Measurements from ENCODE around the gene ABCC12.

DNA sequence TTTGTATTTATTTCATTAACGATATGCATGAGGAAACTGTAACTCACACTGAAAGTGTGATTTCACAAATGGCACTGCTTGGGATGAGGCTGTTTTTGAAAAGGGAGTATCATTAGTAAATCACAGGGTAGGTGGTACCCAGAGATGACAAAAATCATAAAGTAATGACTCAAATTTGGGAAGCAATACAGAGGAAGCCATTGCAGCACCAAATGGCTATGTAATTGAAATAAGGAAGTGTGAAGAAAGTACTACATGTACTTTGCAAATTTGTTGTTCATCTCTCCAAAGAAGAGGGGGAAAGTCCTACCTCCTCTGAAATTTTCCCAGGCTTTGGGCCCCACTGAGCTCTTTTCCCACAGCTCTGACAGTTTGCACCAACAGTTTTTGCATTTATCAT lies 12.3 kb upstream of the ABCC12 start:
- TF ChIP-seq, protein P1, sequence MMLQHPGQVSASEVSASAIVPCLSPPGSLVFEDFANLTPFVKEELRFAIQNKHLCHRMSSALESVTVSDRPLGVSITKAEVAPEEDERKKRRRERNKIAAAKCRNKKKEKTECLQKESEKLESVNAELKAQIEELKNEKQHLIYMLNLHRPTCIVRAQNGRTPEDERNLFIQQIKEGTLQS (IDR thresholded peaks at IDR 0.05) = no peak
- TF ChIP-seq, protein P2, sequence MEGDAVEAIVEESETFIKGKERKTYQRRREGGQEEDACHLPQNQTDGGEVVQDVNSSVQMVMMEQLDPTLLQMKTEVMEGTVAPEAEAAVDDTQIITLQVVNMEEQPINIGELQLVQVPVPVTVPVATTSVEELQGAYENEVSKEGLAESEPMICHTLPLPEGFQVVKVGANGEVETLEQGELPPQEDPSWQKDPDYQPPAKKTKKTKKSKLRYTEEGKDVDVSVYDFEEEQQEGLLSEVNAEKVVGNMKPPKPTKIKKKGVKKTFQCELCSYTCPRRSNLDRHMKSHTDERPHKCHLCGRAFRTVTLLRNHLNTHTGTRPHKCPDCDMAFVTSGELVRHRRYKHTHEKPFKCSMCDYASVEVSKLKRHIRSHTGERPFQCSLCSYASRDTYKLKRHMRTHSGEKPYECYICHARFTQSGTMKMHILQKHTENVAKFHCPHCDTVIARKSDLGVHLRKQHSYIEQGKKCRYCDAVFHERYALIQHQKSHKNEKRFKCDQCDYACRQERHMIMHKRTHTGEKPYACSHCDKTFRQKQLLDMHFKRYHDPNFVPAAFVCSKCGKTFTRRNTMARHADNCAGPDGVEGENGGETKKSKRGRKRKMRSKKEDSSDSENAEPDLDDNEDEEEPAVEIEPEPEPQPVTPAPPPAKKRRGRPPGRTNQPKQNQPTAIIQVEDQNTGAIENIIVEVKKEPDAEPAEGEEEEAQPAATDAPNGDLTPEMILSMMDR (IDR thresholded peaks at IDR 0.05 in 2 of 3, conservative IDR thresholded peaks at IDR 0.05 in 1 of 3; ENCODE audit: borderline replicate concordance in 1 of 3, insufficient read depth in 1 of 3, low read depth in 2 of 3, low read length in 2 of 3) = no peak
- TF ChIP-seq, protein P3, sequence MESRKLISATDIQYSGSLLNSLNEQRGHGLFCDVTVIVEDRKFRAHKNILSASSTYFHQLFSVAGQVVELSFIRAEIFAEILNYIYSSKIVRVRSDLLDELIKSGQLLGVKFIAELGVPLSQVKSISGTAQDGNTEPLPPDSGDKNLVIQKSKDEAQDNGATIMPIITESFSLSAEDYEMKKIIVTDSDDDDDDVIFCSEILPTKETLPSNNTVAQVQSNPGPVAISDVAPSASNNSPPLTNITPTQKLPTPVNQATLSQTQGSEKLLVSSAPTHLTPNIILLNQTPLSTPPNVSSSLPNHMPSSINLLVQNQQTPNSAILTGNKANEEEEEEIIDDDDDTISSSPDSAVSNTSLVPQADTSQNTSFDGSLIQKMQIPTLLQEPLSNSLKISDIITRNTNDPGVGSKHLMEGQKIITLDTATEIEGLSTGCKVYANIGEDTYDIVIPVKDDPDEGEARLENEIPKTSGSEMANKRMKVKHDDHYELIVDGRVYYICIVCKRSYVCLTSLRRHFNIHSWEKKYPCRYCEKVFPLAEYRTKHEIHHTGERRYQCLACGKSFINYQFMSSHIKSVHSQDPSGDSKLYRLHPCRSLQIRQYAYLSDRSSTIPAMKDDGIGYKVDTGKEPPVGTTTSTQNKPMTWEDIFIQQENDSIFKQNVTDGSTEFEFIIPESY (IDR thresholded peaks at IDR 0.05; ENCODE audit: extremely low read depth, insufficient replicate concordance, low read length) = no peak
- TF ChIP-seq POLR2AphosphoS5 (IDR thresholded peaks at IDR 0.05; ENCODE audit: low read depth, low read length) (no peak), POLR2A (IDR thresholded peaks at IDR 0.05; ENCODE audit: borderline replicate concordance, extremely low read depth, insufficient read depth, insufficient read length) (no peak), ELF1 (IDR thresholded peaks at IDR 0.05; ENCODE audit: borderline replicate concordance, low read depth) (no peak), EZH2phosphoT487 (IDR thresholded peaks at IDR 0.05; ENCODE audit: borderline replicate concordance) (no peak), YY1 (IDR thresholded peaks at IDR 0.05; ENCODE audit: extremely low read depth, insufficient replicate concordance, low read depth, low read length) (no peak), EZH2 (IDR thresholded peaks at IDR 0.05) (no peak), RAD21 (IDR thresholded peaks at IDR 0.05; ENCODE audit: low read depth) (no peak)

Measured in HCT116 (cell line).